Measurements from ENCODE around the gene TBC1D21.
A peak's percentile ranks its signal among the peaks of the same experiment; 100 is the strongest.

The TBC1D21 gene

GRCh38 chr15:73904026-73904815 lies 30.9 kb downstream of the TBC1D21 start:
- H3K4me1 Mint-ChIP-seq (ENCODE audit: low read depth) = peaks cover 3% of the 10 kb centered on the region
- no peak overlapping the region for H3K4me3 Mint-ChIP-seq
- H3K27ac Mint-ChIP-seq = no peak overlapping the region
- no peaks in the 10 kb centered on the region for H3K36me3 Mint-ChIP-seq (ENCODE audit: low read depth)
- no peaks in the 10 kb centered on the region for H3K9me3 Mint-ChIP-seq
- no peaks in the 10 kb centered on the region for H3K27me3 Mint-ChIP-seq (ENCODE audit: low read depth)

- no peak overlapping the region for H3K4me3 Mint-ChIP-seq
- peaks cover 3% of the 10 kb centered on the region for H3K4me1 Mint-ChIP-seq (ENCODE audit: low read depth)
- H3K27ac Mint-ChIP-seq = no peak overlapping the region
- no peaks in the 10 kb centered on the region for H3K9me3 Mint-ChIP-seq
- H3K27me3 Mint-ChIP-seq (ENCODE audit: low read depth) = no peaks in the 10 kb centered on the region
- H3K36me3 Mint-ChIP-seq (ENCODE audit: low read depth) = no peaks in the 10 kb centered on the region
Measured at GRCh38 chr15:73905225-73905827, 32.0 kb downstream of the TBC1D21 start.

GRCh38 chr15:73906346-73907034 lies 33.1 kb downstream of the TBC1D21 start:
- no peaks in the 10 kb centered on the region for H3K36me3 Mint-ChIP-seq (ENCODE audit: low read depth)
- peaks cover 5% of the 10 kb centered on the region for H3K4me1 Mint-ChIP-seq (ENCODE audit: low read depth)
- no peaks in the 10 kb centered on the region for H3K9me3 Mint-ChIP-seq
- H3K4me3 Mint-ChIP-seq = no peak overlapping the region
- H3K27me3 Mint-ChIP-seq (ENCODE audit: low read depth) = no peaks in the 10 kb centered on the region
- H3K27ac Mint-ChIP-seq = no peak overlapping the region

- Mint-ChIP-seq H3K9me3 (no peaks in the 10 kb centered on the region), H3K27me3 (ENCODE audit: low read depth) (no peaks in the 10 kb centered on the region), H3K27ac (no peak overlapping the region), H3K36me3 (ENCODE audit: low read depth) (no peaks in the 10 kb centered on the region), H3K4me3 (no peak overlapping the region), H3K4me1 (ENCODE audit: low read depth) (peaks cover 5% of the 10 kb centered on the region)
Measured at GRCh38 chr15:73907035-73907408, 33.7 kb downstream of the TBC1D21 start.

GRCh38 chr15:73908030-73908821 lies 34.9 kb downstream of the TBC1D21 start:
- Mint-ChIP-seq H3K4me1 (ENCODE audit: low read depth) (peaks cover 9% of the 10 kb centered on the region), H3K9me3 (no peaks in the 10 kb centered on the region), H3K27me3 (ENCODE audit: low read depth) (no peaks in the 10 kb centered on the region), H3K4me3 (no peak overlapping the region), H3K36me3 (ENCODE audit: low read depth) (no peaks in the 10 kb centered on the region), H3K27ac (no peak overlapping the region)

GRCh38 chr15:73908822-73909122 lies 35.4 kb downstream of the TBC1D21 start:
- no peaks in the 10 kb centered on the region for H3K36me3 Mint-ChIP-seq (ENCODE audit: low read depth)
- no peak overlapping the region for H3K4me3 Mint-ChIP-seq
- H3K4me1 Mint-ChIP-seq (ENCODE audit: low read depth) = peaks cover 11% of the 10 kb centered on the region
- no peaks in the 10 kb centered on the region for H3K27me3 Mint-ChIP-seq (ENCODE audit: low read depth)
- H3K9me3 Mint-ChIP-seq = no peaks in the 10 kb centered on the region
- H3K27ac Mint-ChIP-seq = no peak overlapping the region

- no peaks in the 10 kb centered on the region for H3K9me3 Mint-ChIP-seq
- peaks cover 17% of the 10 kb centered on the region for H3K4me1 Mint-ChIP-seq (ENCODE audit: low read depth)
- H3K4me3 Mint-ChIP-seq = no peak overlapping the region
- H3K27ac Mint-ChIP-seq = no peak overlapping the region
- no peaks in the 10 kb centered on the region for H3K27me3 Mint-ChIP-seq (ENCODE audit: low read depth)
- no peaks in the 10 kb centered on the region for H3K36me3 Mint-ChIP-seq (ENCODE audit: low read depth)
Measured at GRCh38 chr15:73909651-73910050, 36.3 kb downstream of the TBC1D21 start.

- H3K4me1 Mint-ChIP-seq (ENCODE audit: low read depth) = peaks cover 17% of the 10 kb centered on the region
- no peaks in the 10 kb centered on the region for H3K36me3 Mint-ChIP-seq (ENCODE audit: low read depth)
- H3K27ac Mint-ChIP-seq = no peak overlapping the region
- no peak overlapping the region for H3K4me3 Mint-ChIP-seq
- no peaks in the 10 kb centered on the region for H3K9me3 Mint-ChIP-seq
- H3K27me3 Mint-ChIP-seq (ENCODE audit: low read depth) = no peaks in the 10 kb centered on the region
Measured at GRCh38 chr15:73910522-73911303, 37.3 kb downstream of the TBC1D21 start.

GRCh38 chr15:73912030-73912596 lies 38.7 kb downstream of the TBC1D21 start:
- Mint-ChIP-seq H3K4me3 (no peak overlapping the region), H3K4me1 (ENCODE audit: low read depth) (peaks cover 15% of the 10 kb centered on the region), H3K27ac (no peak overlapping the region), H3K36me3 (ENCODE audit: low read depth) (peaks cover 6% of the 10 kb centered on the region), H3K9me3 (peaks cover 7% of the 10 kb centered on the region), H3K27me3 (ENCODE audit: low read depth) (no peaks in the 10 kb centered on the region)

- H3K4me1 Mint-ChIP-seq (ENCODE audit: low read depth) = peaks cover 14% of the 10 kb centered on the region
- peaks cover 4% of the 10 kb centered on the region for H3K27me3 Mint-ChIP-seq (ENCODE audit: low read depth)
- peak overlapping the region; percentile 70 for H3K27ac Mint-ChIP-seq
- H3K4me3 Mint-ChIP-seq = peak overlapping the region; percentile 7
- H3K36me3 Mint-ChIP-seq (ENCODE audit: low read depth) = peaks cover 21% of the 10 kb centered on the region
- peaks cover 25% of the 10 kb centered on the region for H3K9me3 Mint-ChIP-seq
Measured at GRCh38 chr15:73914145-73914544, 40.8 kb downstream of the TBC1D21 start.

GRCh38 chr15:73915082-73915481 lies 41.7 kb downstream of the TBC1D21 start:
- H3K4me3 Mint-ChIP-seq = no peak overlapping the region
- peaks cover 4% of the 10 kb centered on the region for H3K27me3 Mint-ChIP-seq (ENCODE audit: low read depth)
- H3K4me1 Mint-ChIP-seq (ENCODE audit: low read depth) = peaks cover 18% of the 10 kb centered on the region
- no peak overlapping the region for H3K27ac Mint-ChIP-seq
- H3K36me3 Mint-ChIP-seq (ENCODE audit: low read depth) = peaks cover 22% of the 10 kb centered on the region
- peaks cover 25% of the 10 kb centered on the region for H3K9me3 Mint-ChIP-seq

- H3K4me1 Mint-ChIP-seq (ENCODE audit: low read depth) = peaks cover 32% of the 10 kb centered on the region
- H3K4me3 Mint-ChIP-seq = no peak overlapping the region
- H3K9me3 Mint-ChIP-seq = peaks cover 25% of the 10 kb centered on the region
- H3K36me3 Mint-ChIP-seq (ENCODE audit: low read depth) = peaks cover 22% of the 10 kb centered on the region
- peaks cover 4% of the 10 kb centered on the region for H3K27me3 Mint-ChIP-seq (ENCODE audit: low read depth)
- no peak overlapping the region for H3K27ac Mint-ChIP-seq
Measured at GRCh38 chr15:73918784-73919183, 45.4 kb downstream of the TBC1D21 start.

GRCh38 chr15:73919706-73920105 lies 46.3 kb downstream of the TBC1D21 start:
- Mint-ChIP-seq H3K27me3 (ENCODE audit: low read depth) (peaks cover 5% of the 10 kb centered on the region), H3K9me3 (peaks cover 25% of the 10 kb centered on the region), H3K4me3 (no peak overlapping the region), H3K4me1 (ENCODE audit: low read depth) (peaks cover 36% of the 10 kb centered on the region), H3K27ac (peak overlapping the region; percentile 90), H3K36me3 (ENCODE audit: low read depth) (peaks cover 22% of the 10 kb centered on the region)
